ENCODE measurements around the gene PLOD1.

GRCh38 chr1:12012560-12013316 is 78.2 kb downstream of the PLOD1 start:
- TF ChIP-seq ELF4 (IDR thresholded peaks at IDR 0.05) (no peak), FOXM1 (IDR thresholded peaks at IDR 0.05; ENCODE audit: borderline replicate concordance) (no peak), ZNF384 (IDR thresholded peaks at IDR 0.05) (no peak), BHLHE40 (IDR thresholded peaks at IDR 0.05; ENCODE audit: borderline replicate concordance) (no peak), SUZ12 (IDR thresholded peaks at IDR 0.05) (no peak)
